Loucy (cell line): ENCODE measurements around the gene ITSN1.

Experiments used
- EZH2phosphoT487 ChIP-seq: fragments of 200-600 bp; IDR thresholded peaks from 2 replicates; pipeline ENCODE4 v1.6.1; 2018; ENCODE audit warnings: antibody characterized with exemption, mild to moderate bottlenecking, moderate library complexity, borderline replicate concordance
- TF ChIP-seq, protein P1 (sequence below): fragments of 200-600 bp; sonication (generic); conservative IDR thresholded peaks from 2 replicates; pipeline ENCODE4 v1.5.1; 2014; ENCODE audit warnings: mild to moderate bottlenecking, antibody characterized with exemption, low read length

DNA sequence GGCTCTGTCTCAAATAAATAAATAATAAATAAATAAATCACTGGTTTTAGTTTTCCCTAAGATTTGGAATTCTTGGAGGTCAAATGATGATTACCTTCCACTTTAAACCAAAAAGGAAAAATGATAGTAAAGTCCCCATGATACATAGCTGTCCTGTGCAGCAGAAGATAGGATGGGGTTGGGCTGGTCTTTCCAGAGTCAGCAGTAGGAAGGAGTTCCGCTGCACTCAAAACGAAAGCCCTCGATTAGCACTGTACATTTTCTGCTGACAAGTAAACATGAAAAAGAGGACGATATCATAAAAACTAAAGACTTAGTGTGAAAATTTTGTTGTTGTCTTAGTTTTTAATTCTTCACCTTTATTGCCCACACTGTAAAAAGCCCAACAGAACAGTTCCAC is 193.6 kb downstream of the ITSN1 start:
- TF ChIP-seq, protein P1, sequence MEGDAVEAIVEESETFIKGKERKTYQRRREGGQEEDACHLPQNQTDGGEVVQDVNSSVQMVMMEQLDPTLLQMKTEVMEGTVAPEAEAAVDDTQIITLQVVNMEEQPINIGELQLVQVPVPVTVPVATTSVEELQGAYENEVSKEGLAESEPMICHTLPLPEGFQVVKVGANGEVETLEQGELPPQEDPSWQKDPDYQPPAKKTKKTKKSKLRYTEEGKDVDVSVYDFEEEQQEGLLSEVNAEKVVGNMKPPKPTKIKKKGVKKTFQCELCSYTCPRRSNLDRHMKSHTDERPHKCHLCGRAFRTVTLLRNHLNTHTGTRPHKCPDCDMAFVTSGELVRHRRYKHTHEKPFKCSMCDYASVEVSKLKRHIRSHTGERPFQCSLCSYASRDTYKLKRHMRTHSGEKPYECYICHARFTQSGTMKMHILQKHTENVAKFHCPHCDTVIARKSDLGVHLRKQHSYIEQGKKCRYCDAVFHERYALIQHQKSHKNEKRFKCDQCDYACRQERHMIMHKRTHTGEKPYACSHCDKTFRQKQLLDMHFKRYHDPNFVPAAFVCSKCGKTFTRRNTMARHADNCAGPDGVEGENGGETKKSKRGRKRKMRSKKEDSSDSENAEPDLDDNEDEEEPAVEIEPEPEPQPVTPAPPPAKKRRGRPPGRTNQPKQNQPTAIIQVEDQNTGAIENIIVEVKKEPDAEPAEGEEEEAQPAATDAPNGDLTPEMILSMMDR = no peak
- TF ChIP-seq EZH2phosphoT487 = no peak
